Stomach (tissue), 9 donors: ENCODE measurements around the gene PSTPIP2. TPM values are rescaled to one million over a fixed set of nuclear protein-coding genes. Genes with fewer than 3 reads are reported as not detected.
"Not testable (repeated sequence)": the region's sequence is repeated elsewhere in the genome, so short reads cannot be mapped to it uniquely, and the experiment has no call there.

Source experiments
- DNase-seq, 2 donors: peaks; one replicate each; pipeline versions ENCODE4 v3.0.0 to v3.0.0-alpha.2; 2013 to 2019
- H3K27ac ChIP-seq, 5 donors: fragments of 200-600 bp in 4 of 5; sonication (generic) in 4 of 5; one replicate each; pipeline ENCODE4 v1.5.1; 2013 to 2019; ENCODE audit warnings: mild to moderate bottlenecking in 1 of 5, moderate library complexity in 1 of 5
- H3K27me3 ChIP-seq, 3 donors: fragments of 200-600 bp; sonication (generic); one replicate each; pipeline ENCODE4 v1.5.1; 2017 to 2019; ENCODE audit warnings: mixed run types in 1 of 3
- H3K36me3 ChIP-seq, 4 donors: fragments of 200-600 bp; sonication (generic); 1 replicate in 3 of 4; 2 replicates in 1 of 4; pipeline ENCODE4 v1.5.1; 2016 to 2019
- H3K4me1 ChIP-seq, 4 donors: fragments of 200-600 bp; sonication (generic); one replicate each; pipeline ENCODE4 v1.5.1; 2016 to 2019
- H3K4me3 ChIP-seq, 4 donors: fragments of 200-600 bp; sonication (generic) in 3 of 4; one replicate each; pipeline ENCODE4 v1.5.1; 2016 to 2019; ENCODE audit warnings: mild to moderate bottlenecking in 1 of 4
- H3K9me3 ChIP-seq, 4 donors: fragments of 200-600 bp; sonication (generic); one replicate each; pipeline ENCODE4 v1.5.1; 2016 to 2019
- CTCF ChIP-seq, 7 experiments: fragments of 450-650 bp in 4 of 7; fragments of 200-600 bp in 3 of 7; sonication (generic) in 3 of 7; IDR thresholded peaks; one replicate each; pipeline ENCODE4 v1.5.1; 2016 to 2019; ENCODE audit warnings: antibody characterized with exemption in 7 of 7, control low read depth in 2 of 7, mild to moderate bottlenecking in 1 of 7
- EP300 ChIP-seq: sonication (generic); formaldehyde crosslinking; IDR thresholded peaks from one replicate; pipeline ENCODE4 v1.6.1; 2017; ENCODE audit warnings: antibody characterized with exemption
- POLR2A ChIP-seq, 4 donors: fragments of 450-650 bp; IDR thresholded peaks; one replicate each; pipeline ENCODE4 v1.6.1; 2016; ENCODE audit warnings: antibody characterized with exemption in 4 of 4, control low read depth in 2 of 4, mild to moderate bottlenecking in 1 of 4, moderate library complexity in 1 of 4
- POLR2AphosphoS5 ChIP-seq, 3 donors: sonication (generic); formaldehyde crosslinking; IDR thresholded peaks; one replicate each; pipeline ENCODE4 v1.6.1; 2016; ENCODE audit warnings: antibody characterized with exemption in 3 of 3
- WGBS, 5 donors: extraction: QIAGEN DNeasy Blood & Tissue Kit in 3 of 5; methylation state at CpG; one replicate each; pipeline versions ENCODE4 v1.1.5 to v1.1.7; 2013 to 2018; 5-methylcytosine and 5-hydroxymethylcytosine counted together
- intact Hi-C: fragments of 100-400 bp; cut with DNase I; formaldehyde crosslinking; loops from one replicate; pipeline ENCODE4 v1.15.1; 2023; ENCODE audit warnings: low total_unique reads
- polyA plus RNA-seq, 3 donors: library from polyadenylated mRNA; stranded (reverse); fragments of 200-250 nt; gene quantifications; one replicate each; pipeline ENCODE4 v1.2.3, GENCODE V29; 2013
- total RNA-seq, 5 donors: library from RNA; depleted of rRNA; stranded (reverse); fragments of >200 nt; gene quantifications; one replicate each; pipeline versions ENCODE4 v1.1.0 to v1.2.3, GENCODE V29; 2014 to 2016
- donor health status: healthy with polysubstance abuse.
- donor health status: Bipolar disorder and iron deficiency.
- donor health status: healthy.

PSTPIP2 gene
- total and polyA plus RNA-seq, 8 donors, result 1.2 to 11.0 (median 7.0) TPM

GRCh38 chr18:45998244-45998643 lies 73.8 kb downstream of the PSTPIP2 start:
- intact Hi-C loops, result no loop called here
- Histone ChIP-seq H3K9me3 (no peaks in the 10 kb centered on the region), H3K4me1 (no peaks in the 10 kb centered on the region), H3K27ac (peak overlapping the region in 2 of 5 donors; percentile 6 to 32), H3K36me3 (peaks cover 0 to 33% (median 21%) of the 10 kb centered on the region in 4 donors), H3K27me3 (no peaks in the 10 kb centered on the region), H3K4me3 (no peak overlapping the region)
- WGBS, 5 donors, result 61 to 75% (median 73%) methylated on average over 3 of the region's 3 CpGs
- DNase-seq, result no peak
- TF ChIP-seq POLR2AphosphoS5 (IDR thresholded peaks at IDR 0.05) (no peak), POLR2A (IDR thresholded peaks at IDR 0.05) (no peak), EP300 (no peak), CTCF (IDR thresholded peaks at IDR 0.05) (no peak)

DNA sequence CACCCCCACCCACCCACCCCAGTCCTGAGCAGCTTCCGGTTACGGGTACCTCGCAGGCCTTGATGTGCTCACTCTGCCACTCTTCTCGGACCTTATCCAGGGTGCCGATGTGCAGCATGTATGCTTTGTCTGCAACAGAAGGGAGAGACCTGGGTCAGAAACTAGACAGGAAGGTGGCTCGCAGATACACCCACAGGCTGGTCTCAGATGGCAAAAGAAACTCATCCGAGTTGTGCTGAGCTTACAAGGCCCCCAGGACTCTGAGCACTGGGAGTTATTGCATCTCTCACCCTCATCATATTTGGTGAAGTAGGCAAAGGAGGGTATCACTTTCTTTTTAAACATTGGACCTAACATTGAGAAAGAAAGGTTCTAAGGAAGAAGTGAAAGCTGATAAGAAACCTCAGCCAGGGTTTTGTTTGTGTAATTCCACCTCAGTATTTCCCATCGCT lies 74.3 kb downstream of the PSTPIP2 start:
- peak overlapping the region in 2 of 5 donors; percentile 6 to 32 for H3K27ac ChIP-seq
- intact Hi-C loops, result no loop called here
- H3K36me3 ChIP-seq, result peaks cover 0 to 31% (median 21%) of the 10 kb centered on the region in 4 donors
- TF ChIP-seq POLR2A (IDR thresholded peaks at IDR 0.05) (no peak), CTCF (IDR thresholded peaks at IDR 0.05) (no peak), EP300 (no peak)
- H3K4me3 ChIP-seq, result no peak overlapping the region
- no peaks in the 10 kb centered on the region for H3K4me1 ChIP-seq
- no peak for DNase-seq
- no peaks in the 10 kb centered on the region for H3K27me3 ChIP-seq
- 73 to 83% (median 78%) methylated on average over 3 to 8 of the region's 8 CpGs for WGBS, 5 donors
- no peaks in the 10 kb centered on the region for H3K9me3 ChIP-seq

GRCh38 chr18:45995461-45995860 lies 76.6 kb downstream of the PSTPIP2 start:
- Histone ChIP-seq H3K4me3 (no peak overlapping the region), H3K9me3 (no peaks in the 10 kb centered on the region), H3K27ac (no peak overlapping the region), H3K27me3 (no peaks in the 10 kb centered on the region), H3K36me3 (peaks cover 0 to 46% (median 31%) of the 10 kb centered on the region in 4 donors), H3K4me1 (no peaks in the 10 kb centered on the region)
- no peak for TF ChIP-seq CTCF (IDR thresholded peaks at IDR 0.05)
- no peak for TF ChIP-seq POLR2A (IDR thresholded peaks at IDR 0.05)
- TF ChIP-seq EP300, result no peak
- no peak for TF ChIP-seq POLR2AphosphoS5 (IDR thresholded peaks at IDR 0.05)
- no peak for DNase-seq
- WGBS, 5 donors, result 91 to 99% (median 92%) methylated on average over 3 of the region's 3 CpGs
- intact Hi-C loops, result no loop called here

GRCh38 chr18:45993438-45993837 lies 78.6 kb downstream of the PSTPIP2 start:
- intact Hi-C loops, result no loop called here
- Histone ChIP-seq H3K4me3 (no peak overlapping the region), H3K9me3 (no peaks in the 10 kb centered on the region), H3K27me3 (no peaks in the 10 kb centered on the region), H3K4me1 (no peaks in the 10 kb centered on the region), H3K36me3 (peaks cover 0 to 56% (median 45%) of the 10 kb centered on the region in 4 donors), H3K27ac (no peak overlapping the region)
- WGBS, 5 donors, result 68 to 87% (median 81%) methylated on average over 4 of the region's 4 CpGs
- DNase-seq, result no peak
- TF ChIP-seq POLR2AphosphoS5 (IDR thresholded peaks at IDR 0.05) (no peak), POLR2A (IDR thresholded peaks at IDR 0.05) (no peak), CTCF (IDR thresholded peaks at IDR 0.05) (no peak), EP300 (no peak)

DNA sequence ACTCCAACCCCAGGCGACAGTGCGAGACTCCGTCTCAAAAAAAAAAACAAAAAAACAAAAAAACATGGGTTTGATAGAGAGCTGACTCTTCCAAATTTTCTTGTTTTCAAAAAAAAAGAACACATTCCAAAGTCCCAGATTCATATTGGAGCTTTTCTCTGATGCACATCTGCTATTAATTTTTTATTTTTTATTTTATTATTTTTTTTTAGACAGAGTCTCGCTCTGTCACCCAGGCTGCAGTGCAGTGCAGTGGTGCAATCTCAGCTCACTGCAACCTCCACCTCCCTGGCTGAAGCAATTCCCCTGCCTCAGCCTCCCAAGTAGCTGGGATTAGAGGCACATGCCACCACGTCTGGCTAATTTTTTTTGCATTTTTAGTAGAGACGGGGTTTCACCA lies 79.5 kb downstream of the PSTPIP2 start:
- H3K27ac ChIP-seq, H3K27me3 ChIP-seq, H3K9me3 ChIP-seq, DNase-seq, H3K4me3 ChIP-seq, intact Hi-C loops, H3K4me1 ChIP-seq: not testable (repeated sequence)
- 90 to 99% (median 94%) methylated on average over 6 of the region's 6 CpGs for WGBS, 5 donors
- H3K36me3 ChIP-seq, result peaks cover 0 to 61% (median 52%) of the 10 kb centered on the region in 4 donors
